Raji (cell line): ENCODE results near the gene SOX5.

Experiments
- POLR2A ChIP-seq: IDR thresholded peaks from 2 replicates; pipeline ENCODE4 v1.6.1; 2011; ENCODE audit warnings: low read depth, low read length, control low read depth; ENCODE audit not compliant: insufficient read depth

SOX5 gene

DNA sequence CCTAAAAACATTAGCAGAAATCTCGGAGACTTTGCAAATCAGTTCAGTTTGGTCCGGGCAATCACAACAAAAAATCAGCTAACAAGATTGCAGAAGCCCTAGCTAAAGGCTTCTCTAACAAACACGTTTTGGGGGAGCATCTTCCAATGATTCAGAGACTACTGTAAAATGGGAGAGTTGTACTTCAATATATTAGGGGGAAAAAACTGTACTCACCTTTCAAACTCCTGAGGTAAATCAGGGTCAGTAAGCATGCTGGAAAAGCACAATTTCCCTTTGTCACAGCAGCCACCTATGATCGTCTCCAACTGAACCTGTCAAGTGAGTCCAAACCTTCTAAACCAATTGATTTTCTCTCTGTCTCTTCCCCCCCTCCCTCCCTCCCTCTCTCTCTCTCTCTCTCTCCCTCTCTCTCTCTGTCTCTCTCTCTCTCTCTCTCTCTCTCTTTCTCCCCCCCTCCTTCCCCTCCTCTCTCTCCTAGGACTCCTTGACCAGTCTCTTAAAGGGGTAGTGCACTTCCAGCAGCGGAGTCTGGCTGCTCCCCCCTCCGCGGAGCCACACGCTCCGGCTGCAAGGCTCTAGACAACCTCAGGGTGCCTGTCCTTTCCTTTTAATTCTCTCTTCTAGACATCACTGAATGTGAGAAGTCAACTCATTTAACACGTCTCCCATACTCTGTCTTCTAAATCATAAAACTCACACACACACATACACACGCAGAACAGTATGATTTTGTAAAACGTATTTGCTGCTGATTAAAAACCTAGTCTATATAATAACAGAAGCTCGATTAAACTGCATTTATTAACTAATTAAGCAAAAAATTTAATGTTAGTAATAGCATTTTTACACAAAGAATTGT lies at the start of gene SOX5:
Gene SOX5, minus strand, starts transcription at position 323 of the 862 bp plus-strand sequence. Its CDS starts 69 bp downstream, at position 254.
- TF ChIP-seq POLR2A = no peak

DNA sequence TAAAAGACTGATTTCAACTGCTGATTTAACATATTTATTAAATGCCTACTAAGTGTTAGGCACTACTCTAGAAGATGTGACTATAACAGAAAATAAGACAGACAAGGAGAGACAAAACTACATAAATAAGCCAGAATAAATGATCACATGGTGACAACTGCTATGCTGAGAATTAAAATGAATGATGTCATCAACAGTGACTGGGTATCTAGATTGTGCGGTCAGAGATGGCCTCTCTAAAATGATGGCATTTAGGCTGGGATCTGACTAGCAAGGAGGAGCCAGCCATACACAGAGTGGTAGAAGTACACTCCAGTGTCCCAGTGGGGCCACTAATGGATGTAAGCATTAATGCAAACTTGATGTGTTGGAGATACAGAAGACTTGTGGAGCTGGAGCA lies 37.6 kb upstream of the SOX5 start:
- TF ChIP-seq POLR2A = no peak

DNA sequence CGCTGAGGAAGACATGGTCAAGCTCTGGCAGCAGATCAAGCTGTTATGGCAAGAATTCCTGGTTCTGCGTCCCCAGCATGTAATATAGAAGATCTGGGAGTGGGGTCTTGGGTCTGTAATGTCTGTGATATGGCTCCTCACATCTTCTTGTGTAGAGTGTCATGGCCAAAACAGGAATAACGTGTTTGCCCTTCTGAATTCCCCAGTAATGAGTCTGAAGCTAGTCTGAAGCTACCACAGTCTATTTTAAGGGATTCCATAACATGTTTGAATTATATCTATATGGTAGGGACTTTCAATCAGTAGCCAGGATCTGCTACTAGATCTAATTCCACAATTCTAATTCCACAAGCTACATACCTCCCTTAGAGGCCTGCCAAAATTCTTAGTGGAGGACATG lies 31.4 kb upstream of the SOX5 start:
- no peak for TF ChIP-seq POLR2A

DNA sequence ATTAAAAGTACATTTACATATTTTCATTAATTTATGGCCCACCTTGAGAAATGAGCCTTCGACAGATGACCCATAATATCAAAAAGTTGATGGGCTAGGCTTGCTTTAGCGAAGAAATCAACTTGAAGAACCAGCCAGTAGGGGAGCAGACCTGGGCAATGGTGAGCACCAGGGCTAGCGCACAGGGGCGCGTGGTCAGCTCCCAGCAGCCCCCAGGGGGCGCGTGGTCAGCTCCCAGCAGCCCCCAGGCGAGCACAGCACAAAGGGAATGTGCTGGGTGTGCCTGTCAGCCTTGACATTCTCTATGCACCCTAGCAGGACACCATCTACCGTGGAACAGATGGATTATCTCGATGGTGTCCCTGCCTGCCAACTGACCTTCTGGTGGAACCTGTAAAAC lies 15.3 kb upstream of the SOX5 start:
- TF ChIP-seq POLR2A = no peak

DNA sequence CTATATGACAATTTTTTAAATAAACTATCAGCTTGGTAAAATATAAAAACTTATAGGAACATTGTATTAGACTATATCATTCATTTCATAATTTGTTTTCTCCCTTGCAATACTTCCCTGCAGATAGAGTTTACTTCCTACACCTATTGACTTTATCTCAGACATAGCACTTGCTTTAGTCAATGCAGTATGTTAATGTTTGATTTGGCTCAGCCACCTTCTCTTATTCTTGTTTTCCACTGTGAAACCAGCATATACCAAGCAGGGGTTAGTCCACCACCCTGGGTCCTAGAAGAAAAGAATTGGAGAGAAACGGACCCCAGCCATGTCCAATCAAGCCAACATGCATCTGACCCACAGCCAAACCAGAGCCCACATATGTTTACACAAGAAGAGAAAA lies 10.4 kb upstream of the SOX5 start:
- TF ChIP-seq POLR2A = no peak

DNA sequence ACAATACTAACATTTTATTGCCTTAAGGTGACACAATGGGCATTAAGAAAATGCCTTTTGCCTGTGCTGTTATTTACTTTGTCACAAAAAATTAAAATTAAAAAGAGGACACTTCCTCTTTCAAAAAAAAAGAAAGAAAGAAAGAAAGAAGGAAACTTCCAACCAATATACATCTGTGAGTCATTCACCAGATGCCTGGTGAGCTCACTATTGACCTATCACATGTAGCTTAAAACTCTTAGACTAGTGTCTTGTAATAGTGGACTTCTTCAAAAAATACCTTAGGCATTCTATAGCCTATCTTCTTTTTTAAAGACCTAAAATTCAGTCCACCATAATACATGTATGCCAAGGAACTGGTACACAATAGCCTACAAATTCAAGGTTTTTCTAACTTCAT lies 4.9 kb upstream of the SOX5 start:
- no peak for TF ChIP-seq POLR2A

DNA sequence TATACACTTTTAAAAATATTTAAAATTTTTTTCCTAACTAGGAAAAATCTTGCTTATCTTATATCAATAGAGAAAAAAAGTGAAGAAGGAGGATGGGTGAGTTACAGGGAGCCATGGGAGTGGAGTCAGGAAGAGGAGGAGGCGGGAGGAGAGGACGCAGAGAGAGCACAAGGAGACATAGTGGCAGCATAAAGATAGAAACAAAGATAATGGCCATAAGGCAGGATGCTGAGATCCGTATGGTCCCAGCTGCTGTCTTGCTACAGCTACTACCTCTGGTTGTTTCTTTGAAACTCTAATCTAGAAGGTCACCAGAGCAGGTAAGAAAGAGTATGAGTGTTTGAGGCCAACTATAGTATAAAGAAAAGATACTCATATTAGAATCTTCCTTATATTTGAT lies 2.6 kb upstream of the SOX5 start:
- TF ChIP-seq POLR2A = no peak

DNA sequence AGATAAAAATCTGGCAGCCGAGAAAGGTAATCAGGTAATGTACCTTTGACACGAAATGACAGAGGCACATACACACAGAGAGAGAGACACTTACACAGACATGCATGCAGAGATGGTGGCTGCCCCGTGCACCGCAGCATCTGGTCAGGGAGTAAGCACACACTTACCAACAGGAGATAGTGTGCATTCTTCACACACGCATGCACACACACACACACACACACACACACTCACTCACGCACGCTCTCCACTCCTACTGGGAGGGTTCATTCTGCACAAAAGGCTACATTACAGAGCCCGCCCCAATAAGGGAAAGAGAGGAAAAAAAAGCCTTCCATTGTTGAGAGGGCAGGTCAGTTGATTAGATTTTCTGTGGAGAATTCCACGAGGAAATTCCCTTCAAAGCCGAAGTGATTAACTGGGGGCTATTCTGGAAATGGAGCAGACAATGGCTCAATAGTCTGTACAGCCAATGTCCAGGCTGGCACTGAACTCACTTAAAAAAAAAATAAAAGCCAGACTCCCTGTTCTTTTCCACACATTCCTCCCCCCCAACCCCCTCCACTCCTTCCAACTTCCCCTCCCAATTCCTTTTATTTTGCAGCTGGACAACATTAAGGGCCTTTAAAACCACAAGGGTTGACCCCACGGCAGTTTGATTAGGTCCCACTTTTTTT lies 1.4 kb upstream of the SOX5 start:
- TF ChIP-seq POLR2A = no peak

DNA sequence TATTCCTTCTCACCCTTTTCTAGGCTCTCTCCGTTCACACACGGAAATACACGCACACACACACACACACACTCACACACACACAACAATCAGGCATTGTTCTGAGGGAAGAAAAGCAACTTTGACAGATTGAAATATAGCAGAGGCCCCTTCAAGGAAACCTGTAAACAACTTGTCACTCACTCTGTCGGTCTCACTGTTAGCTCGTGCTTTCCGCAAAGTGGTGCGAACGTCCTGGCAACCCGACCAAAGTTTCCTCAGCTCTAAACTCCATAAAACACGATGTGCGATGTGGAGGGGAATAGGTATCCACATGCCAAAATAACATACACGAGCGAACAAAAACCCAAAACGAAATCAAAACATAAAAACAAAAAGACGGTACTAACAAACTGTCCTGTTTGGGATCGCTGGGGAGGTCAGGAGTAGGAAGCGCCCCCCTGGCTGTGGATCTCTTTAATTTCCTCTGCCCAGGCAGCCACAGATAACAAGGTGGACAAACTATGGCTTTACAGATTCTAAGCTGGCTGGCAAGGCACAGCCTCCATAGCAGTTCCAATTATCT lies 822 bp upstream of the SOX5 start:
- no peak for TF ChIP-seq POLR2A

DNA sequence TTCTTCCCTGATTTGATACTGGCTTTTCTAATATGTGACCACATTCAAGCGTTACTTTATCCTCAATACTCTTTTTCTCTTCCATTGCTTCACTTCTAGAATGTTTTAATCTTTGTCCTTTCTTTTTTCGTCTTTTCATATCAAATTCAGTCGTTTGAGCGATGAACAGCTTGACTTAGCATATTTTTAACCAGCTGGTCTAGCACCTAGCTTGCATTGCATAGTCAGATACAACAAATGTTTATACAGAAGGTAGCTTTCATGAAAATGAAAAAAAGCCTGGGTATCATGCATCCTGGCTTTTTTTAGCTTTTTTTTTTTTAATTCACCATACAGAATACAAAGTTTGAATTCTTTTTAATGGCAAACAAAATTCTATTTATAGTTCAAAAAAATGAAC lies 1.2 kb downstream of the SOX5 start:
- no peak for TF ChIP-seq POLR2A

DNA sequence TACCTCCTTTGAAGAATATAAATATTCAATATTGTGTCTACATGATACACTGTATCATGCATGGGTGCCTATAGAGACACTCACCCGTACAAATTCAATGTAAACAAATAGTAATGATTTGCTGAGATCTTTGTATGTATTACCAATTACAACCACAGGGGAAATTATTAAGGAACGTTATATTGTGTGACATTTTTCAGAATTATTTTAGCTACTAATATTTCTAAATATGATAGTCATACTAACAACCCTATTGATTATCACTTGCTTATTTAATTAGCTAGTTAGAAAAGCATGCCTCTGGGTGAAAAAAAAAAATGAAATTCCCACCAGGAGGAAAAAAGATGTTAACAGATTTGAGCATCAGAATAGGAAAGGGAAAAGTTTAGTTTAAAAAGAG lies 2.1 kb downstream of the SOX5 start:
- no peak for TF ChIP-seq POLR2A

DNA sequence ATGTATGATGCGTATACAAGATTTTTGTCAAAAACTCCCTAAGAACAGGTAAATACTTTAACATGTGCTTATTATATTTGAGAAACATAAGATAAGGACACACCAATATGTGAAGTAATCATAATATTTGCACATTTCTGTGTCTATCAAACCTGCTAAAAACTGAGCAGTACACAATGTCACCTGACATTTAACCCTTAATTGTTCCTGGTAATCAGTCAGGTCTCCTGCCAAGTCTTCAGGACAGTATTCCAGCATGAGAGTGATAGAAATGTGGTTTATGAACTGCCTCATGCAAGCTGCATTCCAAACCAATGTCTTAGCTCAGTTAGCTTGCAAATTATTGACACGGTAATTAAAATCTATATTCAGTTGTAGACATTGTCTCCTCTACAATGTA lies 4.2 kb downstream of the SOX5 start:
- no peak for TF ChIP-seq POLR2A

DNA sequence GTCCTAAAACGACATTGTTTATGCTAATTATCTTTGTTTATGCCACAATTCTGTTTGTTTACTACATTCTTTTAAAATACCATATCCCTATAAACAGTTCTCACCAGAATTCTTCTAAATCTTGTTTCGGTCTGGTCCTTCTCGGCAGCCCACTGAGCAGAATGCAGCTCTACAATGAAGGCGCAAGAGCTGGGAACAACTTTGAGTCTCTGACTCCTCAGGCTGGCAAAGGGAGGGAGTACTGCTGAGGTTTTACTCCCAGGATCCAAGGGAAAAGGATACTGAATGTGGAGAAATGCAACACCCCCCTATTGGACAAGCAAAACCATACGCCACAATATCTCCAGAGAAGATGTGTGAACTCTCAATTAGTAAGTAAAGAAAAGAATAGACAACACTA lies 5.4 kb downstream of the SOX5 start:
- no peak for TF ChIP-seq POLR2A

DNA sequence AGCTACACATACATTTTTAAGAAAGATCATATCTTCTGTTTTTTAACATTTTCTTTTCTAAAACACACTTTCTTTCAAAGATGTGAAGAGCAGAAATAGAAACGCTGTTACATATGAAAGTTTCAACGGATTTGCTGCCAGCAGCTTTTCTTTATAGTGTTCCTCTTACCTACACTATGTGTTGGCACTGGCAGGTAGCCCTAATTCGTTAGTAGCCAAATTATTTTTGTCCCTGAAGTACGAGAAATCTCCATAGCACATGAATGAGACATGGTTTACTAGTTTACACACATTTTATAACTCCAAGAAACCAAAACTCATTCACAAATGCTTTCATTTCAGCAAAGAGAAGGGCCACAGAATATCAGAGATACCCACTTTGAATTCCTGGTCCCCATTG lies 6.6 kb downstream of the SOX5 start:
- no peak for TF ChIP-seq POLR2A

DNA sequence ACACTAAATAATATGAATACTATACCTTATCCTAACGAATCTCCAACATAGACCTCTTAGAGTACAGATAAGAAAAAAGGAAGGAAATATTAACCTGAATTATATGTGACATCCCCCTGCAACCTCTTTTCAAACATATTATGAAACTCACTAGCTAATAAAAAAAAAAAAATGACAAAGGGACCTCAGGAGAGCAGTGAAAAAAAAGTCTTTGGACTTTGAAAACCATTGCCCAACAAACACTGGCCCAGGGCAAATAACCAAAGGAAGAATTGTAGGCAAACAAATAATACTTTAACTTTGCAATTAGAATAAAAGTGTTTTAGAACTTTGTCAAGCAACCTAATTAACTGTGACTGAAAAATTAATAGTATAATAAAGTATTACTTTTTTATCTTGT lies 7.7 kb downstream of the SOX5 start:
- TF ChIP-seq POLR2A = no peak

DNA sequence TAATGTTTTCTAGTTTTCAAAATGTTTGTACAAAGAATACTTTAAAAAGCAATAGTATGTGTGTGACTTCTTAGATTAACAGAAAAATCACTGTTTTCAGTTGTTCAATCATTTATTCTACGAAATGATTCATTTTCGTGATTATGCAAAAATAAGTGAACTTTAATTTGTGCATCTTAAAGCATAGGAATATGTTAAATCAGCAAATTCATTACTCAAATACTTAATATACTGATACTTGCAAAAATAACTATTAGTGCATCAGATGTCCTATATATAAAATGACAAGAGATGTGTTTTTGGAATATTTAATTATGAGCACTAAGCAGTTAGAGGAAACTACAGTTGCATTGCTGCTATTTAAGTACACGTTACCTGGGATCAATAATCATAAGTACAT lies 11.0 kb downstream of the SOX5 start:
- TF ChIP-seq POLR2A = no peak
